ENCODE results near the gene COL18A1. TPM values are rescaled to one million over a fixed set of nuclear protein-coding genes. Genes with fewer than 3 reads are reported as not detected.
"Not testable (repeated sequence)": the region's sequence is repeated elsewhere in the genome, so short reads cannot be mapped to it uniquely, and the experiment has no call there.

Gene COL18A1
- total RNA-seq, 1 donor from 2014 or later = 266 TPM

DNA sequence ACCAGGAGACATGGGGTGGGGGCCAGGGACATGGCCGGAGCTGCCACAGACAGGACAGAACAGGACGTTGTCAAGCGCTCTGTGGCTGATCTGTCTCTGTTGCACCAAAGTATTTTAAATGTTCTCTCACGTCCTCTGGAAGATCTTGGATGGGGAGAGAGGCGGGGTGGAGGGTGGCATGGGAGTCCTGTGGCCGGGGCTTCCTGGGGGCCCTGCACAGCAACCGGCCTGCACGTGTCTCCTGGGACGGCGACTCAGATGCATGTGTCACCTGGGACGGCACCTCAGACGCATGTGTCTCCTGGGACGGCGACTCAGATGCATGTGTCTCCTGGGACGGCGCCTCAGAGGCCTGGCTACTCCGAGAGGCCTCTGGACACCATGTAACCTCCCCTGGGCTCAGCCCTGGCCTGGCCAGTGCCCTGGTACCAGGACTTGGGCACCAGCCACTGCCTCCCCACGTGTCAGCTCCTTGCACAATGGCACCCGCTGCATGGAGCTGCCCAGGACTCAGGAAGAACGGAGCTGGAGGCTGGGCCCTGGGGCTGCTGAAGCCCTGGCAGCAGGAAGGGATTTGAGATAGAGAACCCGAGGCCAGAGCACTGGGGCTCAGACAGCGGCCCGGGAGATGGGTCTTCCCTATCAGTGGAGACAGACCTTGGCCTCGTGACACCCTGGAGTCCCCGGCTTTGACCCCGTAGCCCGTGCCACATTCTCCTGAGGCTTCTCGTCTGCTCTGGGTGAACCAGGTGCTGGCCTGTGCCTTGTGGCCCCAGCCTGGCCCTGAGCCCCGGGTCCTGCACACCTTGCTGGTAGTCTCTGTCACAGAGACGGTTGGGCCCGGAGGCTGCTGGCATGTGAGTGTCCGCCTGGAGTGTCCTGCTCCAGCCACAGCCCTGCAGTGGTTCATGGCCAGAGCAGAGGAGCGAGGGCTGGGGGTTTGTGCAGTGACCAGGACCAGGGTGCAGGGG, 152.0 kb downstream of the COL18A1 start:
- no peak for DNase-seq (ENCODE audit: low spot score)

DNA sequence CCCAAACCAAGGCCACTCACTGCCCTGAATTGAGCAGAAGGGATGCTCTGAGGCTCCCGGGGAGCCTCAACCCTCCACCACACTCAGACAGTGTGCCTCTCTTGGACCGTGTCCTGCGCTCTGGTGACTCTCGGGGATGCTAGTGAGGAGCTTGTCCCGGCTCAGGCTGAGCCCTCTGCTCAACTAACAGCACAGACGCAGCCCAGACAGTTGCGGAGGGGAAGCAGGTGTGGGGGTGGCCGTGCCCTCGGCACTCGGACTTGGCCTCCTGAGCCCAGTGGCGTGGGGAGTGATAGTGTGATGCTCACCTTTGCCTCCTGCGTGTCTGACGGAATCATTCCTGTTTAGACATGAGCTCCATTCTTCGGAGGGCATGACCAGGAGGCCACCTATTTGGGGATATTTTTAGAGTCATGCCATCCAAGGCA, 152.7 kb downstream of the COL18A1 start:
- DNase-seq (ENCODE audit: low spot score) = no peak

GRCh38 chr21:45558044-45558721, 153.2 kb downstream of the COL18A1 start:
- no peak for DNase-seq (ENCODE audit: low spot score)

- no peak for DNase-seq (ENCODE audit: low spot score)
These were observed 154.5 kb downstream of the COL18A1 start for GRCh38 chr21:45559216-45560105.

DNA sequence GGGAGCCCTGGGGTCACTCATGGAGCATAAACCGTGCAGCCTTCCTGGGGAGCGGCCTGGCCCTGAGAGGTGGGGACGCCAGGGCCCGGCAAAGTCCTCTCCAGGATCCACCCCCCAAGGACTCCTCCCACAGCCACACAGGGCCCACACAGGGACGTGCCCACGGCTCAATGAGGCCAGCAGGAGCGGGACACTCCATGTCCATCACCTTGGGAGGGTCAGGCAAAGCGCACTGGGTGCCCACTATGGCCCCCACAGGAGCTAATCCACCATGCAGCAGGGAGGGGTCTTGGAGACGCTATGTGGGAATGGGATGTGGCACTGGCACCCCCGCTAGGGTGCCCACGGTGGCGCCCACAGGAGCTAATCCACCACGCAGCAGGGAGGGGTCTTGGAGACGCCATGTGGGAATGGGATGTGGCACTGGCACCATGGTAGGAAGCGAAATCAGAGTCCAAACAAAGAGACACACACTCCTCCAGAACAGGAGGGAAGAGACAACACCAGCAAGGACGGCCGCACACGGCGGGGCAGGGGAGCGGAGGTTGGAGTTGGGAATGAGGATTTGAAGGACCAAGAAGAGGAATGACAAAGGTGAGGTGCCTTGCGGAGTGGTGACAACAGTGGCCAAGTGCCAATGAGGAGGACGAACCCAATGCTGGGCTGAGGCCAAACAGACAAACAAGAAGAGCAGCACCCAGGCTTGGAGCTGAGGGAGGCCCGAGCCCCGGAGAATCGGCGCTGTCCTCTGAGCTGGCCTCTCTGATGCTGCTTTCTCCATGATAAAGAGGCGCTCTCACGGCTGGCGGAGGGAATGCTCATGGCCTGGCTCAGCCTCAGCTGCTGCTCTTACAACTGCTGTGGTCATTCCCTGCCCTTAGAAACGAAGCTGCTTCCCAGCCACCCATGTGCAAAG, 155.4 kb downstream of the COL18A1 start:
- DNase-seq (ENCODE audit: low spot score) = no peak

- DNase-seq (ENCODE audit: low spot score) = not testable (repeated sequence)
These were observed 156.3 kb downstream of the COL18A1 start for GRCh38 chr21:45561241-45561640.

DNA sequence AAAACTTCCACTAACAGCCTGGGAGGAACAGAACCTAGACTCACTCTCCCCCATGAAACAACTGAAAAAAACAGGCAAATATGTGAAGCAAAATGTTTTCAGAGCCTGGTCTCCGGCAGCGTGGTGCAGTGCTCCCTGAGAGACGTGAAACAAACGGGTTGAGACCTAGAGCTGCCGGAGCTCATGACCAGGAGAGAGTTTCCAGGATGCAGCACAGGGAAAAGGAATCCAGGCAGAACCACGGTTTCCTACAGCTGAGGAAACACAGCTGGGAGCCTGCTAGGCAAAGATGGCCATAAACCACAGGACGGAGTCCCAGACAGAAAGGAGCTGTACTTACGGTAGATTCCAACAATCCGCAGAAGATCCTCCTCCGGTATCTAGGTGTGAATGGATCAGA, 157.4 kb downstream of the COL18A1 start:
- DNase-seq (ENCODE audit: low spot score) = no peak

DNA sequence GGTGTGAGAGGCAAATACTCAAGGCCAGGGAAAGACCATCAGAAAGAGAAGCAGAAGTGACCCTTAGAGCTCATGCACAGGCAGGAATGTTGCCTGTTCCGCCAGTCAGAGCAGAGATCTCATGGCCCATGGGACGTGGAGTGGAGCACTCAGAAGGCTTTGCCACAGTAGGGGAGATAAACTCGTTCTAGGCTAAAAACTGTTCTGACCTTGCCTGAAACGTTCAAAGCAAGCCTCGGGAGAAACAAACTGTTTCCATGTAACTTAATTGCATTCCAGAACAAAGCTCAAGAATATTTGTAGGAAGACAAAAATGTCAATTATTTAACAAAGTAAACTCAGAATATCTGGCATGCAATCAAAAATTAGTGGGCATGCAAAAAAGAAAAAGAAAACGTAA, 158.0 kb downstream of the COL18A1 start:
- DNase-seq (ENCODE audit: low spot score) = no peak

Other genes with a start within 250 kb of the COL18A1 start
- 47.9 TPM for gene POFUT2, start 117.3 kb upstream of the COL18A1 start, total RNA-seq (ENCODE audit: insufficient read depth, low replicate concordance)
- gene SLC19A1, start 137.3 kb downstream of the COL18A1 start, total RNA-seq (ENCODE audit: insufficient read depth, low replicate concordance) = 14.2 TPM
- 4.8 TPM for gene PCBP3, start 238.6 kb downstream of the COL18A1 start, total RNA-seq (ENCODE audit: insufficient read depth, low replicate concordance)